WTC11 (cell line): ENCODE results near the gene MAP3K2.

Source experiments
- CREB1 ChIP-seq: sonication (generic); formaldehyde crosslinking; IDR thresholded peaks from 2 replicates; pipeline ENCODE4 v1.8.0; 2023; ENCODE audit warnings: mild to moderate bottlenecking, missing genetic modification reagents
- HMGA2 ChIP-seq: fragments of 250-450 bp; sonication (Bioruptor Pico); IDR thresholded peaks from 2 replicates; pipeline ENCODE4 v1.4.0; 2021; ENCODE audit warnings: mild to moderate bottlenecking, moderate library complexity
- SMAD3 ChIP-seq: sonication (generic); formaldehyde crosslinking; IDR thresholded peaks from 2 replicates; pipeline ENCODE4 v1.8.0; 2022; ENCODE audit warnings: missing genetic modification reagents, mild to moderate bottlenecking, borderline replicate concordance
- TEAD1 ChIP-seq: sonication (generic); formaldehyde crosslinking; IDR thresholded peaks from 2 replicates; pipeline ENCODE4 v1.8.0; 2022; ENCODE audit warnings: mild to moderate bottlenecking, missing genetic modification reagents
- TEAD4 ChIP-seq: sonication (generic); formaldehyde crosslinking; IDR thresholded peaks from 2 replicates; pipeline ENCODE4 v1.8.0; 2022; ENCODE audit warnings: mild to moderate bottlenecking, missing genetic modification reagents
- ZNF317 ChIP-seq: sonication (generic); formaldehyde crosslinking; IDR thresholded peaks from 2 replicates; pipeline ENCODE4 v1.8.1; 2023; ENCODE audit warnings: low read depth, mild to moderate bottlenecking, moderate library complexity, missing genetic modification reagents, borderline replicate concordance
- TF ChIP-seq, protein P1 (sequence below): sonication (generic); formaldehyde crosslinking; IDR thresholded peaks from 2 replicates; pipeline ENCODE4 v1.8.0; 2022; ENCODE audit warnings: mild to moderate bottlenecking, missing genetic modification reagents
- TF ChIP-seq, protein P2 (sequence below): fragments of 200-600 bp; IDR thresholded peaks from 2 replicates; pipeline ENCODE4 v1.8.0; 2022; ENCODE audit warnings: antibody characterized with exemption
- TF ChIP-seq, protein P3 (sequence below): sonication (generic); formaldehyde crosslinking; IDR thresholded peaks from 2 replicates; pipeline ENCODE4 v1.8.0; 2023; ENCODE audit warnings: missing genetic modification reagents, mild to moderate bottlenecking, borderline replicate concordance
- TF ChIP-seq, protein P4 (sequence below): sonication (generic); formaldehyde crosslinking; IDR thresholded peaks from 2 replicates; pipeline ENCODE4 v1.8.1; 2022; ENCODE audit warnings: low read depth, missing genetic modification reagents, borderline replicate concordance
- TF ChIP-seq, protein P5 (sequence below): sonication (generic); formaldehyde crosslinking; conservative IDR thresholded peaks from 2 replicates; pipeline ENCODE4 v1.8.1; 2023; ENCODE audit warnings: mild to moderate bottlenecking, low read depth, missing genetic modification reagents, moderate library complexity
- TF ChIP-seq, protein P6 (sequence below): sonication (generic); formaldehyde crosslinking; IDR thresholded peaks from 2 replicates; pipeline ENCODE4 v1.8.1; 2022; ENCODE audit warnings: mild to moderate bottlenecking, missing genetic modification reagents, moderate library complexity, borderline replicate concordance
- TF ChIP-seq, protein P7 (sequence below): sonication (generic); formaldehyde crosslinking; IDR thresholded peaks from 2 replicates; pipeline ENCODE4 v1.8.0; 2022; ENCODE audit warnings: mild to moderate bottlenecking, missing genetic modification reagents

DNA sequence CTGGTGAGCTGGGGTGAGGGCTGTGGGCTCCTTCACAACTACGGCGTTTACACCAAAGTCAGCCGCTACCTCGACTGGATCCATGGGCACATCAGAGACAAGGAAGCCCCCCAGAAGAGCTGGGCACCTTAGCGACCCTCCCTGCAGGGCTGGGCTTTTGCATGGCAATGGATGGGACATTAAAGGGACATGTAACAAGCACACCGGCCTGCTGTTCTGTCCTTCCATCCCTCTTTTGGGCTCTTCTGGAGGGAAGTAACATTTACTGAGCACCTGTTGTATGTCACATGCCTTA lies 41.0 kb upstream of the MAP3K2 start:
- TF ChIP-seq ZNF317 (CRISPR knock-in tag) (no peak), TEAD1 (no peak), TEAD4 (CRISPR knock-in tag) (no peak), SMAD3 (CRISPR knock-in tag) (no peak), CREB1 (no peak), HMGA2 (CRISPR knock-in tag) (no peak)
- TF ChIP-seq, protein P1, sequence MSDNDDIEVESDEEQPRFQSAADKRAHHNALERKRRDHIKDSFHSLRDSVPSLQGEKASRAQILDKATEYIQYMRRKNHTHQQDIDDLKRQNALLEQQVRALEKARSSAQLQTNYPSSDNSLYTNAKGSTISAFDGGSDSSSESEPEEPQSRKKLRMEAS (CRISPR knock-in tag) = no peak
- TF ChIP-seq, protein P2, sequence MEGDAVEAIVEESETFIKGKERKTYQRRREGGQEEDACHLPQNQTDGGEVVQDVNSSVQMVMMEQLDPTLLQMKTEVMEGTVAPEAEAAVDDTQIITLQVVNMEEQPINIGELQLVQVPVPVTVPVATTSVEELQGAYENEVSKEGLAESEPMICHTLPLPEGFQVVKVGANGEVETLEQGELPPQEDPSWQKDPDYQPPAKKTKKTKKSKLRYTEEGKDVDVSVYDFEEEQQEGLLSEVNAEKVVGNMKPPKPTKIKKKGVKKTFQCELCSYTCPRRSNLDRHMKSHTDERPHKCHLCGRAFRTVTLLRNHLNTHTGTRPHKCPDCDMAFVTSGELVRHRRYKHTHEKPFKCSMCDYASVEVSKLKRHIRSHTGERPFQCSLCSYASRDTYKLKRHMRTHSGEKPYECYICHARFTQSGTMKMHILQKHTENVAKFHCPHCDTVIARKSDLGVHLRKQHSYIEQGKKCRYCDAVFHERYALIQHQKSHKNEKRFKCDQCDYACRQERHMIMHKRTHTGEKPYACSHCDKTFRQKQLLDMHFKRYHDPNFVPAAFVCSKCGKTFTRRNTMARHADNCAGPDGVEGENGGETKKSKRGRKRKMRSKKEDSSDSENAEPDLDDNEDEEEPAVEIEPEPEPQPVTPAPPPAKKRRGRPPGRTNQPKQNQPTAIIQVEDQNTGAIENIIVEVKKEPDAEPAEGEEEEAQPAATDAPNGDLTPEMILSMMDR = no peak
- TF ChIP-seq, protein P3, sequence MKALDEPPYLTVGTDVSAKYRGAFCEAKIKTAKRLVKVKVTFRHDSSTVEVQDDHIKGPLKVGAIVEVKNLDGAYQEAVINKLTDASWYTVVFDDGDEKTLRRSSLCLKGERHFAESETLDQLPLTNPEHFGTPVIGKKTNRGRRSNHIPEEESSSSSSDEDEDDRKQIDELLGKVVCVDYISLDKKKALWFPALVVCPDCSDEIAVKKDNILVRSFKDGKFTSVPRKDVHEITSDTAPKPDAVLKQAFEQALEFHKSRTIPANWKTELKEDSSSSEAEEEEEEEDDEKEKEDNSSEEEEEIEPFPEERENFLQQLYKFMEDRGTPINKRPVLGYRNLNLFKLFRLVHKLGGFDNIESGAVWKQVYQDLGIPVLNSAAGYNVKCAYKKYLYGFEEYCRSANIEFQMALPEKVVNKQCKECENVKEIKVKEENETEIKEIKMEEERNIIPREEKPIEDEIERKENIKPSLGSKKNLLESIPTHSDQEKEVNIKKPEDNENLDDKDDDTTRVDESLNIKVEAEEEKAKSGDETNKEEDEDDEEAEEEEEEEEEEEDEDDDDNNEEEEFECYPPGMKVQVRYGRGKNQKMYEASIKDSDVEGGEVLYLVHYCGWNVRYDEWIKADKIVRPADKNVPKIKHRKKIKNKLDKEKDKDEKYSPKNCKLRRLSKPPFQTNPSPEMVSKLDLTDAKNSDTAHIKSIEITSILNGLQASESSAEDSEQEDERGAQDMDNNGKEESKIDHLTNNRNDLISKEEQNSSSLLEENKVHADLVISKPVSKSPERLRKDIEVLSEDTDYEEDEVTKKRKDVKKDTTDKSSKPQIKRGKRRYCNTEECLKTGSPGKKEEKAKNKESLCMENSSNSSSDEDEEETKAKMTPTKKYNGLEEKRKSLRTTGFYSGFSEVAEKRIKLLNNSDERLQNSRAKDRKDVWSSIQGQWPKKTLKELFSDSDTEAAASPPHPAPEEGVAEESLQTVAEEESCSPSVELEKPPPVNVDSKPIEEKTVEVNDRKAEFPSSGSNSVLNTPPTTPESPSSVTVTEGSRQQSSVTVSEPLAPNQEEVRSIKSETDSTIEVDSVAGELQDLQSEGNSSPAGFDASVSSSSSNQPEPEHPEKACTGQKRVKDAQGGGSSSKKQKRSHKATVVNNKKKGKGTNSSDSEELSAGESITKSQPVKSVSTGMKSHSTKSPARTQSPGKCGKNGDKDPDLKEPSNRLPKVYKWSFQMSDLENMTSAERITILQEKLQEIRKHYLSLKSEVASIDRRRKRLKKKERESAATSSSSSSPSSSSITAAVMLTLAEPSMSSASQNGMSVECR (CRISPR knock-in tag) = no peak
- TF ChIP-seq, protein P4, sequence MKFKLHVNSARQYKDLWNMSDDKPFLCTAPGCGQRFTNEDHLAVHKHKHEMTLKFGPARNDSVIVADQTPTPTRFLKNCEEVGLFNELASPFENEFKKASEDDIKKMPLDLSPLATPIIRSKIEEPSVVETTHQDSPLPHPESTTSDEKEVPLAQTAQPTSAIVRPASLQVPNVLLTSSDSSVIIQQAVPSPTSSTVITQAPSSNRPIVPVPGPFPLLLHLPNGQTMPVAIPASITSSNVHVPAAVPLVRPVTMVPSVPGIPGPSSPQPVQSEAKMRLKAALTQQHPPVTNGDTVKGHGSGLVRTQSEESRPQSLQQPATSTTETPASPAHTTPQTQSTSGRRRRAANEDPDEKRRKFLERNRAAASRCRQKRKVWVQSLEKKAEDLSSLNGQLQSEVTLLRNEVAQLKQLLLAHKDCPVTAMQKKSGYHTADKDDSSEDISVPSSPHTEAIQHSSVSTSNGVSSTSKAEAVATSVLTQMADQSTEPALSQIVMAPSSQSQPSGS (CRISPR knock-in tag) = no peak
- TF ChIP-seq, protein P5, sequence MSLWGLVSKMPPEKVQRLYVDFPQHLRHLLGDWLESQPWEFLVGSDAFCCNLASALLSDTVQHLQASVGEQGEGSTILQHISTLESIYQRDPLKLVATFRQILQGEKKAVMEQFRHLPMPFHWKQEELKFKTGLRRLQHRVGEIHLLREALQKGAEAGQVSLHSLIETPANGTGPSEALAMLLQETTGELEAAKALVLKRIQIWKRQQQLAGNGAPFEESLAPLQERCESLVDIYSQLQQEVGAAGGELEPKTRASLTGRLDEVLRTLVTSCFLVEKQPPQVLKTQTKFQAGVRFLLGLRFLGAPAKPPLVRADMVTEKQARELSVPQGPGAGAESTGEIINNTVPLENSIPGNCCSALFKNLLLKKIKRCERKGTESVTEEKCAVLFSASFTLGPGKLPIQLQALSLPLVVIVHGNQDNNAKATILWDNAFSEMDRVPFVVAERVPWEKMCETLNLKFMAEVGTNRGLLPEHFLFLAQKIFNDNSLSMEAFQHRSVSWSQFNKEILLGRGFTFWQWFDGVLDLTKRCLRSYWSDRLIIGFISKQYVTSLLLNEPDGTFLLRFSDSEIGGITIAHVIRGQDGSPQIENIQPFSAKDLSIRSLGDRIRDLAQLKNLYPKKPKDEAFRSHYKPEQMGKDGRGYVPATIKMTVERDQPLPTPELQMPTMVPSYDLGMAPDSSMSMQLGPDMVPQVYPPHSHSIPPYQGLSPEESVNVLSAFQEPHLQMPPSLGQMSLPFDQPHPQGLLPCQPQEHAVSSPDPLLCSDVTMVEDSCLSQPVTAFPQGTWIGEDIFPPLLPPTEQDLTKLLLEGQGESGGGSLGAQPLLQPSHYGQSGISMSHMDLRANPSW (CRISPR knock-in tag) = no peak
- TF ChIP-seq, protein P6, sequence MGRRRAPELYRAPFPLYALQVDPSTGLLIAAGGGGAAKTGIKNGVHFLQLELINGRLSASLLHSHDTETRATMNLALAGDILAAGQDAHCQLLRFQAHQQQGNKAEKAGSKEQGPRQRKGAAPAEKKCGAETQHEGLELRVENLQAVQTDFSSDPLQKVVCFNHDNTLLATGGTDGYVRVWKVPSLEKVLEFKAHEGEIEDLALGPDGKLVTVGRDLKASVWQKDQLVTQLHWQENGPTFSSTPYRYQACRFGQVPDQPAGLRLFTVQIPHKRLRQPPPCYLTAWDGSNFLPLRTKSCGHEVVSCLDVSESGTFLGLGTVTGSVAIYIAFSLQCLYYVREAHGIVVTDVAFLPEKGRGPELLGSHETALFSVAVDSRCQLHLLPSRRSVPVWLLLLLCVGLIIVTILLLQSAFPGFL (CRISPR knock-in tag) = no peak
- TF ChIP-seq, protein P7, sequence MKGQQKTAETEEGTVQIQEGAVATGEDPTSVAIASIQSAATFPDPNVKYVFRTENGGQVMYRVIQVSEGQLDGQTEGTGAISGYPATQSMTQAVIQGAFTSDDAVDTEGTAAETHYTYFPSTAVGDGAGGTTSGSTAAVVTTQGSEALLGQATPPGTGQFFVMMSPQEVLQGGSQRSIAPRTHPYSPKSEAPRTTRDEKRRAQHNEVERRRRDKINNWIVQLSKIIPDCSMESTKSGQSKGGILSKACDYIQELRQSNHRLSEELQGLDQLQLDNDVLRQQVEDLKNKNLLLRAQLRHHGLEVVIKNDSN (CRISPR knock-in tag) = no peak
